IMR-90 (cell line): ENCODE data around the gene OCSTAMP. TPM values are rescaled to one million over a fixed set of nuclear protein-coding genes. Genes with fewer than 3 reads are reported as not detected.

Experiments
- ATAC-seq: fragments of 200-7000 bp; cut with Tn5 transposase; 2 replicates; pipeline ENCODE4 v1.9.1; 2020; ENCODE audit warnings: low read depth, mild to moderate bottlenecking, moderate library complexity
- BruUV-seq: library from RNA; stranded (reverse); fragments of 400-500 nt; replicated peaks from 2 replicates; lab custom pipeline; 2021; lab: Mats Ljungman, UMichigan
- CTCF ChIA-PET: fragments of 300-600 bp; formaldehyde crosslinking; extraction: SDS; loops from one replicate; lab custom pipeline; 2021; ENCODE audit warnings: antibody characterized with exemption; lab: Yijun Ruan, JAX
- POLR2A ChIA-PET: fragments of 300-600 bp; sonication (Branson Sonifier 250); formaldehyde crosslinking; loops from one replicate; lab custom pipeline; 2022; ENCODE audit warnings: antibody characterized with exemption; ENCODE audit not compliant: unreplicated experiment; lab: Charles Lee
- DNase-seq: peaks from one replicate; pipeline ENCODE4 v3.0.0; 2013
- H2AFZ ChIP-seq: replicated peaks from 2 replicates; pipeline ENCODE3; 2013; ENCODE audit warnings: low read length, mild to moderate bottlenecking; ENCODE audit not compliant: poor library complexity
- H2AK5ac ChIP-seq: 2 replicates; pipeline ENCODE4 v1.6.1; 2013; ENCODE audit warnings: low read depth, low read length, inconsistent platforms
- H2AK9ac ChIP-seq: replicated peaks from 2 replicates; pipeline ENCODE3; 2013; ENCODE audit warnings: mild to moderate bottlenecking, low read depth, low read length, moderate library complexity; ENCODE audit not compliant: poor library complexity
- H2BK120ac ChIP-seq: 2 replicates; pipeline ENCODE4 v1.6.1; 2013; ENCODE audit warnings: low read depth, low read length, inconsistent platforms
- H2BK15ac ChIP-seq: 3 replicates; pipeline ENCODE4 v1.6.1; 2013; ENCODE audit warnings: low read depth, low read length, inconsistent platforms
- H2BK20ac ChIP-seq: 2 replicates; pipeline ENCODE4 v1.6.1; 2013; ENCODE audit warnings: low read depth, mild to moderate bottlenecking, inconsistent platforms, low read length, moderate library complexity
- H2BK5ac ChIP-seq: 2 replicates; pipeline ENCODE4 v1.6.1; 2013; ENCODE audit warnings: mild to moderate bottlenecking, low read depth, low read length, inconsistent platforms; ENCODE audit not compliant: poor library complexity, severe bottlenecking
- H3K14ac ChIP-seq: replicated peaks from 2 replicates; pipeline ENCODE4 v1.6.1; 2013; ENCODE audit warnings: low read depth, low read length, inconsistent platforms
- H3K18ac ChIP-seq: 2 replicates; pipeline ENCODE4 v1.6.1; 2013; ENCODE audit warnings: low read depth, low read length, control low read depth
- H3K23ac ChIP-seq: 2 replicates; pipeline ENCODE4 v1.6.1; 2013; ENCODE audit warnings: low read depth, low read length, inconsistent platforms
- H3K27ac ChIP-seq: 2 replicates; pipeline ENCODE4 v1.5.1; 2013; ENCODE audit warnings: mild to moderate bottlenecking, control low read depth, low read length; ENCODE audit not compliant: insufficient read depth
- H3K27me3 ChIP-seq: 2 replicates; pipeline ENCODE4 v1.6.1; 2013; ENCODE audit warnings: low read length; ENCODE audit not compliant: control insufficient read depth, insufficient read depth
- H3K36me3 ChIP-seq: 2 replicates; pipeline ENCODE4 v1.6.1; 2013; ENCODE audit warnings: low read length, mixed read lengths; ENCODE audit not compliant: control insufficient read depth, insufficient read depth
- H3K4ac ChIP-seq: 2 replicates; pipeline ENCODE4 v1.6.1; 2013; ENCODE audit warnings: low read depth, low read length, inconsistent platforms
- H3K4me1 ChIP-seq: 2 replicates; pipeline ENCODE4 v1.6.1; 2013; ENCODE audit warnings: low read length, mixed read lengths; ENCODE audit not compliant: control insufficient read depth, insufficient read depth
- H3K4me2 ChIP-seq: 2 replicates; pipeline ENCODE4 v1.6.1; 2013; ENCODE audit warnings: low read depth, mild to moderate bottlenecking, control low read depth, low read length, moderate library complexity
- H3K4me3 ChIP-seq: 2 replicates; pipeline ENCODE4 v1.5.1; 2013; ENCODE audit warnings: low read depth, mild to moderate bottlenecking, control low read depth, low read length, moderate library complexity; ENCODE audit not compliant: insufficient read depth
- H3K56ac ChIP-seq: 2 replicates; pipeline ENCODE4 v1.6.1; 2013; ENCODE audit warnings: low read length, inconsistent platforms; ENCODE audit not compliant: insufficient read depth; ENCODE audit errors: extremely low read depth
- H3K79me1 ChIP-seq, 2 experiments: 2 replicates each; pipeline ENCODE4 v1.6.1; 2013; ENCODE audit warnings: low read length in 2 of 2, inconsistent platforms in 1 of 2, low read depth in 1 of 2
- H3K9ac ChIP-seq: 2 replicates; pipeline ENCODE4 v1.6.1; 2013; ENCODE audit warnings: low read depth, low read length, control low read depth
- H3K9me1 ChIP-seq: 2 replicates; pipeline ENCODE4 v1.6.1; 2013; ENCODE audit warnings: low read length, inconsistent platforms; ENCODE audit not compliant: insufficient read depth
- H3K9me3 ChIP-seq: 2 replicates; pipeline ENCODE4 v1.6.1; 2013; ENCODE audit warnings: low read length; ENCODE audit not compliant: control insufficient read depth, insufficient read depth
- H4K20me1 ChIP-seq: 2 replicates; pipeline ENCODE4 v1.6.1; 2013; ENCODE audit warnings: low read length, inconsistent platforms; ENCODE audit not compliant: insufficient read depth
- H4K5ac ChIP-seq: 2 replicates; pipeline ENCODE4 v1.6.1; 2013; ENCODE audit warnings: mild to moderate bottlenecking, low read depth, low read length, control low read depth
- H4K8ac ChIP-seq, 2 experiments: 2 replicates each; pipeline ENCODE4 v1.6.1; 2013; ENCODE audit warnings: low read depth in 2 of 2, low read length in 2 of 2, control low read depth in 1 of 2, inconsistent platforms in 1 of 2
- H4K91ac ChIP-seq: 2 replicates; pipeline ENCODE4 v1.6.1; 2013; ENCODE audit warnings: low read depth, low read length, inconsistent platforms; ENCODE audit not compliant: insufficient read depth
- BHLHE40 ChIP-seq: fragments of 150-350 bp; IDR thresholded peaks from 2 replicates; pipeline ENCODE4 v1.6.1; 2016; ENCODE audit warnings: mild to moderate bottlenecking, low read depth, low read length
- MXI1 ChIP-seq: IDR thresholded peaks from 2 replicates; pipeline ENCODE4 v1.6.1; 2012; ENCODE audit warnings: low read depth, mild to moderate bottlenecking, low read length, moderate library complexity, borderline replicate concordance
- RFX5 ChIP-seq: IDR thresholded peaks from 2 replicates; pipeline ENCODE4 v1.8.0; 2012; ENCODE audit warnings: low read depth, mild to moderate bottlenecking, low read length, moderate library complexity
- WGBS, 2 experiments: methylation state at CpG; one replicate each; pipeline versions ENCODE4 v1.1.5 to v1.1.7; 2013; ENCODE audit warnings: missing lambda C conversion rate in 2 of 2; ENCODE audit not compliant: insufficient read length in 1 of 2; ENCODE audit errors: extremely low coverage in 2 of 2; 5-methylcytosine and 5-hydroxymethylcytosine counted together
- dilution Hi-C: fragments of 300-500 bp; cut with HindIII; formaldehyde crosslinking; loops from one replicate; pipeline ENCODE4 v1.14.3; 2018; ENCODE audit warnings: low sequenced_read_pairs; ENCODE audit not compliant: unreplicated experiment
- in situ Hi-C: fragments of 300-500 bp; cut with MboI; formaldehyde crosslinking; loops from 3 replicates; pipeline ENCODE4 v1.14.3; 2019; ENCODE audit warnings: low sequenced_read_pairs, inconsistent platforms, mixed read lengths
- intact Hi-C: fragments of 100-400 bp; cut with micrococcal nuclease; formaldehyde crosslinking; loops from 2 replicates; pipeline ENCODE4 v1.10.0; 2022
- polyA plus RNA-seq, 3 experiments: library from polyadenylated mRNA; depleted of rRNA; stranded (reverse); fragments of >200 nt; gene quantifications; 2 replicates each; pipeline ENCODE4 v1.2.3, GENCODE V29; 2012; ENCODE audit warnings: low replicate concordance in 1 of 3
- total RNA-seq: library from RNA; depleted of rRNA; stranded (reverse); fragments of >200 nt; gene quantifications from 2 replicates; pipeline ENCODE4 v1.2.3, GENCODE V29; 2012

Gene OCSTAMP
- total and polyA plus RNA-seq, 2 of the 4 experiments (the other 2 are of a cell fraction), result not detected

- no peaks in the 10 kb centered on the region; the same call in 1 of the 2 replicates for H3K9me1 ChIP-seq
- dilution Hi-C loops (no loop called here), intact Hi-C loops (no loop called here), in situ Hi-C loops (no loop called here)
- CTCF ChIA-PET, result interaction anchor here (0.9 to 1.6 kb wide), 2 partner anchors 11 to 13 kb away, joined by 3 to 5 read pairs; partner anchors contain the start of gene OCSTAMP
- DNase-seq (no peak), ATAC-seq (no peak)
- H2AK9ac ChIP-seq, result no peak overlapping the region
- H3K4me2 ChIP-seq, result no peak overlapping the region
- no peak overlapping the region for H4K91ac ChIP-seq
- peak overlapping the region in 1 of 2 experiments; percentile 93; a peak in 3 of 4 replicates for H4K8ac ChIP-seq
- no peak overlapping the region for H3K56ac ChIP-seq
- H3K4ac ChIP-seq, result no peak overlapping the region; the same call in 1 of the 2 replicates
- TF ChIP-seq BHLHE40 (no peak), MXI1 (no peak), RFX5 (no peak)
- H3K18ac ChIP-seq, result no peak overlapping the region
- H3K9me3 ChIP-seq, result no peaks in the 10 kb centered on the region
- 79% methylated on average over 15 of the region's 16 CpGs; no CpG with 5 or more reads in 1 of the 2 experiments for WGBS, 2 experiments
- H3K4me1 ChIP-seq, result 0 out of 2 replicates have a peak, but pooled peaks cover 2% of the 10 kb centered on the region
- no peak overlapping the region for H3K23ac ChIP-seq
- H3K27me3 ChIP-seq, result no peaks in the 10 kb centered on the region
- no peak overlapping the region for H3K4me3 ChIP-seq
- no peaks in the 10 kb centered on the region for H3K79me1 ChIP-seq
- no peak overlapping the region for H2BK15ac ChIP-seq
- no peaks in the 10 kb centered on the region for H3K36me3 ChIP-seq
- H2AFZ ChIP-seq, result peak overlapping the region; percentile 98
- 0 out of 2 replicates have a peak overlapping the region, but pooled peaks have one; percentile 44 for H3K14ac ChIP-seq
- BruUV-seq, result no TSS peak
- H2BK20ac ChIP-seq, result no peak overlapping the region
- no peak overlapping the region for H2BK5ac ChIP-seq
- no peak overlapping the region for H3K9ac ChIP-seq
- H4K20me1 ChIP-seq, result no peaks in the 10 kb centered on the region
- POLR2A ChIA-PET, result no interaction called here
- H2BK120ac ChIP-seq, result no peak overlapping the region
- H2AK5ac ChIP-seq, result no peak overlapping the region
- no peak overlapping the region for H3K27ac ChIP-seq
- peak overlapping the region; percentile 13; the same call in 1 of the 2 replicates for H4K5ac ChIP-seq
Observed at GRCh38 chr20:46563170-46563859, 12.9 kb upstream of the OCSTAMP start.
